A673 (cell line): ENCODE measurements around the gene GPALPP1. TPM values are rescaled to one million over a fixed set of nuclear protein-coding genes. Genes with fewer than 3 reads are reported as not detected.
A peak's percentile ranks its signal among the peaks of the same experiment; 100 is the strongest.

Experiments used
- BruUV-seq: library from RNA; stranded (reverse); fragments of 400-500 nt; replicated peaks from 2 replicates; lab custom pipeline; 2021; lab: Mats Ljungman, UMichigan
- CTCF ChIA-PET: fragments of 300-600 bp; sonication (Branson Sonifier 250); formaldehyde crosslinking; loops from one replicate; lab custom pipeline; 2022; ENCODE audit warnings: antibody characterized with exemption; lab: Charles Lee
- POLR2A ChIA-PET: fragments of 300-600 bp; sonication (Branson Sonifier 250); formaldehyde crosslinking; loops from one replicate; lab custom pipeline; 2022; ENCODE audit warnings: antibody characterized with exemption; ENCODE audit not compliant: low non-redundant PET; lab: Charles Lee
- DNase-seq: peaks from one replicate; pipeline ENCODE4 v3.0.0-alpha.2; 2015; ENCODE audit warnings: low spot score
- H3K27ac ChIP-seq: fragments of 200-600 bp; sonication (generic); 2 replicates; pipeline ENCODE4 v1.5.1; 2016; ENCODE audit warnings: mixed run types, low read depth, mild to moderate bottlenecking, mixed read lengths, antibody characterized with exemption, low read length; ENCODE audit not compliant: poor library complexity, severe bottlenecking
- H3K27me3 ChIP-seq: fragments of 200-600 bp; sonication (generic); replicated peaks from 2 replicates; pipeline ENCODE4 v1.6.1; 2017; ENCODE audit warnings: mixed run types, low read depth, mild to moderate bottlenecking, mixed read lengths, antibody characterized with exemption, low read length; ENCODE audit not compliant: insufficient read depth, poor library complexity
- H3K36me3 ChIP-seq: fragments of 200-600 bp; sonication (generic); 2 replicates; pipeline ENCODE4 v1.6.1; 2016; ENCODE audit warnings: mixed run types, mild to moderate bottlenecking, mixed read lengths, antibody characterized with exemption, low read length; ENCODE audit not compliant: insufficient read depth, poor library complexity, severe bottlenecking
- H3K4me1 ChIP-seq: fragments of 200-600 bp; sonication (generic); 2 replicates; pipeline ENCODE4 v1.6.1; 2017; ENCODE audit warnings: mixed run types, mild to moderate bottlenecking, mixed read lengths, antibody characterized with exemption, low read length; ENCODE audit not compliant: insufficient read depth, poor library complexity, severe bottlenecking
- H3K4me3 ChIP-seq: fragments of 200-600 bp; sonication (generic); 2 replicates; pipeline ENCODE4 v1.5.1; 2016; ENCODE audit warnings: low read depth, mixed run types, mild to moderate bottlenecking, mixed read lengths, low read length; ENCODE audit not compliant: poor library complexity, severe bottlenecking
- H3K9me3 ChIP-seq: fragments of 200-600 bp; sonication (generic); 2 replicates; pipeline ENCODE4 v1.6.1; 2016; ENCODE audit warnings: mixed run types, low read depth, mild to moderate bottlenecking, mixed read lengths, antibody characterized with exemption, low read length; ENCODE audit not compliant: poor library complexity, severe bottlenecking
- EZH2 ChIP-seq: fragments of 200-600 bp; sonication (generic); IDR thresholded peaks from 2 replicates; pipeline ENCODE4 v1.6.1; 2017; ENCODE audit warnings: borderline replicate concordance, low read depth, mild to moderate bottlenecking, mixed read lengths, antibody characterized with exemption, low read length; ENCODE audit not compliant: poor library complexity, severe bottlenecking
- intact Hi-C: fragments of 100-400 bp; cut with micrococcal nuclease; formaldehyde crosslinking; loops from one replicate; pipeline ENCODE4 v1.10.0; 2022; ENCODE audit not compliant: unreplicated experiment
- total RNA-seq: library from RNA; stranded (reverse); gene quantifications from 2 replicates; pipeline ENCODE4 v1.2.3, GENCODE V29; 2021
- TF ChIP-seq, protein P1 (sequence below): fragments of 300-800, 200-600 bp; sonication (generic); conservative IDR thresholded peaks from 2 replicates; pipeline ENCODE4 v1.5.1; 2017; ENCODE audit warnings: low read depth, mild to moderate bottlenecking, antibody characterized with exemption, low read length, moderate library complexity, mixed read lengths

GPALPP1 gene
- total RNA-seq, 1 experiment from 2014 or later: 29.7 TPM

DNA sequence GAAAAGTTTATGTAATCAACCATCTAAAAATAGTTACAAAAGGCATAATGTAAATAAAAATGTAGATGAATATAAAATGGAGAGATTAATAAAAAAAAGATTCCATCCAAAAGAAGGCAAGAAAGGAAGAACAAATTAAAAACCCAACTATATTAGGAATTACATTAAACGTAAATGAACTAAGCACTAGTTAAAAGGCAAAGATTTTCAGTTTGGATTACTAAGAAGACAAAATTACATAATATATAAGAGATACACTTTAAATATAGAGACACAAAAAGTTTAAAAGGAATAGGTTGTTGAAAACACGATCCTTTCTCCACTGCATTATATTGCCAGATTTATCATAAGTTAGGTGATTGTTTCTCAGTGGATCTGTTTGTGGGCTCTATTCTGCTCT lies 27.3 kb upstream of the GPALPP1 start:
- no TSS peak for BruUV-seq
- no peak overlapping the region for H3K4me3 ChIP-seq
- no peak overlapping the region for H3K27ac ChIP-seq
- ChIA-PET POLR2A (no interaction called here), CTCF (no interaction called here)
- TF ChIP-seq, protein P1, sequence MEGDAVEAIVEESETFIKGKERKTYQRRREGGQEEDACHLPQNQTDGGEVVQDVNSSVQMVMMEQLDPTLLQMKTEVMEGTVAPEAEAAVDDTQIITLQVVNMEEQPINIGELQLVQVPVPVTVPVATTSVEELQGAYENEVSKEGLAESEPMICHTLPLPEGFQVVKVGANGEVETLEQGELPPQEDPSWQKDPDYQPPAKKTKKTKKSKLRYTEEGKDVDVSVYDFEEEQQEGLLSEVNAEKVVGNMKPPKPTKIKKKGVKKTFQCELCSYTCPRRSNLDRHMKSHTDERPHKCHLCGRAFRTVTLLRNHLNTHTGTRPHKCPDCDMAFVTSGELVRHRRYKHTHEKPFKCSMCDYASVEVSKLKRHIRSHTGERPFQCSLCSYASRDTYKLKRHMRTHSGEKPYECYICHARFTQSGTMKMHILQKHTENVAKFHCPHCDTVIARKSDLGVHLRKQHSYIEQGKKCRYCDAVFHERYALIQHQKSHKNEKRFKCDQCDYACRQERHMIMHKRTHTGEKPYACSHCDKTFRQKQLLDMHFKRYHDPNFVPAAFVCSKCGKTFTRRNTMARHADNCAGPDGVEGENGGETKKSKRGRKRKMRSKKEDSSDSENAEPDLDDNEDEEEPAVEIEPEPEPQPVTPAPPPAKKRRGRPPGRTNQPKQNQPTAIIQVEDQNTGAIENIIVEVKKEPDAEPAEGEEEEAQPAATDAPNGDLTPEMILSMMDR: no peak
- TF ChIP-seq EZH2: no peak
- H3K27me3 ChIP-seq: no peaks in the 10 kb centered on the region
- no peaks in the 10 kb centered on the region for H3K4me1 ChIP-seq
- DNase-seq: no peak
- H3K9me3 ChIP-seq: peaks cover 17% of the 10 kb centered on the region
- intact Hi-C loops: no loop called here
- peaks cover 45% of the 10 kb centered on the region for H3K36me3 ChIP-seq

DNA sequence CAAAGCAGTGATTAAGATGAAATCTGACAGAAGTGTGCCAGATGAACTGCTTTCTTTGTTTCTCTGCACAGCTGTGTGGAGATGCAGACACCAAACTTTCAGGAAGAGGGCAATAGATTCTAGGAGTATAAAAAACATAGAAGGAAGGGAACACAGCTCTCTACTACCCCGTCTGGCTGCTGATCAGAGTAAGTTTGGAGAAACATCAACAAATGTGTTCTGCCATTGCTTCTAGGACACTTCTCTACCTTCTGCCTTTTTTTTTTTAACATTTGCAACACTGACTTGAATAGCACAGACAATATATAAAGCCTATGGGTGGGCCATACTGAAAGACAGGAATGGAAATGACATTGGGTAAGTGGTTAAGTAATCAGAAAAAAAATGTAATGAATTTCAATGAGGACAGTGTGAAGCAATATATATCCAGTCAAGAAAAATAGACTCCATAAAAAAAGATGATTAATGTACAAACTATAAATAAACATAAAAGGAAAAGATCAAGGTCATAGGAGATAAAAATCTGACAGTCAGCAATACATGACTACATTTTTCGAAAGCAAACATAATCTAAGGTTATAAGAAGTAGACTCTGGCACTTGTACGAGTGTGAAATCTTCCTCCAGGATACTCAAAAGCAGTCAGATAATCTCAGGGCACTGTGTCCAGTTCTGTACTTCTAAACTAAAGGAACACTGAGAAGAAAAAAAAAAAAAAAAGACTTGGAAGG lies 21.5 kb upstream of the GPALPP1 start:
- H3K4me3 ChIP-seq: no peak overlapping the region
- POLR2A ChIA-PET: interaction anchor here (0.5 to 0.7 kb wide), 2 partner anchors 96 to 503 kb away, joined by 3 to 4 read pairs; no protein-coding TSS in a partner anchor
- no TSS peak for BruUV-seq
- DNase-seq: no peak
- peaks cover 31% of the 10 kb centered on the region for H3K36me3 ChIP-seq
- peaks cover 15% of the 10 kb centered on the region for H3K4me1 ChIP-seq
- intact Hi-C loops: loop anchor here (2.0 kb wide), 1 partner anchor 485 kb away; no protein-coding TSS in a partner anchor
- CTCF ChIA-PET: no interaction called here
- no peaks in the 10 kb centered on the region for H3K27me3 ChIP-seq
- TF ChIP-seq, protein P1: 0 out of 2 replicates have a peak, but pooled peaks have one; percentile 16
- TF ChIP-seq EZH2: no peak
- H3K27ac ChIP-seq: no peak overlapping the region
- peaks cover 5% of the 10 kb centered on the region for H3K9me3 ChIP-seq

DNA sequence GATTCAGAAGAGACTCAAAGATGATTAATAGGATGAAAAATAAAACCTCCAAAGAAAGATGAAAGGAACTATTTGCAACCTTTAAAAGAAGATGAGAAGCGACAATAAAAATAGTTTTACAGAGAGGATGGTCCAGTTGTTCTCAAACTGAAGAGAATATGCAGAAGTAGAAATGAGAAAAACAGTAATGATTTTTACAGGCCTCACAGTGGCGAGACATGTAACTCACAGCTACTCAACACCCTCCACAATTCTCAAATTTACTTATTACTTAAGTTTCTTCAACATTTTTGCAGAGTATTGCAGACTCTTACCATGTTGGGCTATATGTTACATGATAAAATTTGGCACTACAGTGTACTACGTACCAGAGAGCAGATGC lies 20.9 kb upstream of the GPALPP1 start:
- no peak overlapping the region for H3K4me3 ChIP-seq
- CTCF ChIA-PET: no interaction called here
- H3K27ac ChIP-seq: no peak overlapping the region
- no peak for DNase-seq
- intact Hi-C loops: loop anchor here (2.0 kb wide), 1 partner anchor 486 kb away; no protein-coding TSS in a partner anchor
- peaks cover 27% of the 10 kb centered on the region for H3K36me3 ChIP-seq
- H3K4me1 ChIP-seq: peaks cover 16% of the 10 kb centered on the region
- POLR2A ChIA-PET: no interaction called here
- no peaks in the 10 kb centered on the region for H3K27me3 ChIP-seq
- no peak for TF ChIP-seq EZH2
- TF ChIP-seq, protein P1: no peak
- no peaks in the 10 kb centered on the region for H3K9me3 ChIP-seq
- no TSS peak for BruUV-seq
